Right atrium auricular region (tissue), 2 donors: ENCODE results near the gene DDX1. TPM values are rescaled to one million over a fixed set of nuclear protein-coding genes. Genes with fewer than 3 reads are reported as not detected.

Experiments used
- DNase-seq: peaks from one replicate; pipeline ENCODE4 v3.0.0-alpha.2; 2019; ENCODE audit warnings: low spot score
- H3K27ac ChIP-seq, 2 donors: fragments of 200-600 bp; sonication (generic); 1 replicate in 1 of 2; 2 replicates in 1 of 2; pipeline ENCODE4 v1.5.1; 2016 to 2019
- H3K27me3 ChIP-seq, 2 donors: fragments of 200-600 bp; sonication (generic); one replicate each; pipeline versions ENCODE4 v1.5.1 to v1.6.0; 2017 to 2019
- H3K36me3 ChIP-seq: fragments of 200-600 bp; sonication (generic); one replicate; pipeline ENCODE4 v1.5.1; 2016
- H3K4me1 ChIP-seq, 2 donors: fragments of 200-600 bp; sonication (generic); one replicate each; pipeline versions ENCODE4 v1.5.1 to v1.6.0; 2017 to 2019
- H3K4me3 ChIP-seq, 2 donors: fragments of 200-600 bp; sonication (generic); 1 replicate in 1 of 2; 2 replicates in 1 of 2; pipeline ENCODE4 v1.5.1; 2017 to 2019; ENCODE audit warnings: mild to moderate bottlenecking in 1 of 2, moderate library complexity in 1 of 2
- H3K9me3 ChIP-seq, 2 donors: fragments of 200-600 bp; sonication (generic); one replicate each; pipeline ENCODE4 v1.5.1; 2019
- CTCF ChIP-seq, 2 donors: fragments of 200-600 bp; sonication (generic); IDR thresholded peaks; one replicate each; pipeline ENCODE4 v1.5.1; 2019; ENCODE audit warnings: antibody characterized with exemption in 2 of 2
- total RNA-seq, 2 donors: library from RNA; depleted of rRNA; stranded (reverse); fragments of >200 nt; gene quantifications; one replicate each; pipeline ENCODE4 v1.1.0, GENCODE V29; 2016

The DDX1 gene
- total RNA-seq, 2 donors from 2014 or later = 60.1 to 75.9 TPM

- DNase-seq = peak; percentile 44
- no peak overlapping the region for H3K4me3 ChIP-seq
- H3K4me1 ChIP-seq = no peaks in the 10 kb centered on the region
- no peaks in the 10 kb centered on the region for H3K36me3 ChIP-seq
- H3K27me3 ChIP-seq = no peaks in the 10 kb centered on the region
- no peak overlapping the region for H3K27ac ChIP-seq
- no peak for TF ChIP-seq CTCF (IDR thresholded peaks at IDR 0.05)
- H3K9me3 ChIP-seq = no peaks in the 10 kb centered on the region
These were observed 56.2 kb downstream of the DDX1 start for GRCh38 chr2:15647622-15648590.

- peak; percentile 36 for DNase-seq
- no peak overlapping the region for H3K27ac ChIP-seq
- no peaks in the 10 kb centered on the region for H3K9me3 ChIP-seq
- H3K4me3 ChIP-seq = no peak overlapping the region
- H3K4me1 ChIP-seq = no peaks in the 10 kb centered on the region
- no peaks in the 10 kb centered on the region for H3K36me3 ChIP-seq
- H3K27me3 ChIP-seq = no peaks in the 10 kb centered on the region
- TF ChIP-seq CTCF (IDR thresholded peaks at IDR 0.05) = no peak
These were observed 57.2 kb downstream of the DDX1 start for GRCh38 chr2:15648593-15649525.

GRCh38 chr2:15649561-15650255 lies 58.0 kb downstream of the DDX1 start:
- Histone ChIP-seq H3K4me1 (no peaks in the 10 kb centered on the region), H3K9me3 (no peaks in the 10 kb centered on the region), H3K4me3 (no peak overlapping the region), H3K27me3 (no peaks in the 10 kb centered on the region), H3K27ac (no peak overlapping the region), H3K36me3 (no peaks in the 10 kb centered on the region)
- no peak for TF ChIP-seq CTCF (IDR thresholded peaks at IDR 0.05)
- DNase-seq = peak; percentile 53

- Histone ChIP-seq H3K36me3 (no peaks in the 10 kb centered on the region), H3K4me1 (no peaks in the 10 kb centered on the region), H3K4me3 (no peak overlapping the region), H3K27me3 (no peaks in the 10 kb centered on the region), H3K27ac (no peak overlapping the region), H3K9me3 (no peaks in the 10 kb centered on the region)
- peak; percentile 28 for DNase-seq
- no peak for TF ChIP-seq CTCF (IDR thresholded peaks at IDR 0.05)
These were observed 59.1 kb downstream of the DDX1 start for GRCh38 chr2:15650616-15651366.

GRCh38 chr2:15651367-15651727 lies 59.7 kb downstream of the DDX1 start:
- TF ChIP-seq CTCF (IDR thresholded peaks at IDR 0.05) = no peak
- no peaks in the 10 kb centered on the region for H3K36me3 ChIP-seq
- H3K4me3 ChIP-seq = no peak overlapping the region
- DNase-seq = peak; percentile 26
- H3K27ac ChIP-seq = no peak overlapping the region
- H3K9me3 ChIP-seq = no peaks in the 10 kb centered on the region
- no peaks in the 10 kb centered on the region for H3K4me1 ChIP-seq
- H3K27me3 ChIP-seq = no peaks in the 10 kb centered on the region
